ENCODE data around the gene LPIN1.

Gene LPIN1

DNA sequence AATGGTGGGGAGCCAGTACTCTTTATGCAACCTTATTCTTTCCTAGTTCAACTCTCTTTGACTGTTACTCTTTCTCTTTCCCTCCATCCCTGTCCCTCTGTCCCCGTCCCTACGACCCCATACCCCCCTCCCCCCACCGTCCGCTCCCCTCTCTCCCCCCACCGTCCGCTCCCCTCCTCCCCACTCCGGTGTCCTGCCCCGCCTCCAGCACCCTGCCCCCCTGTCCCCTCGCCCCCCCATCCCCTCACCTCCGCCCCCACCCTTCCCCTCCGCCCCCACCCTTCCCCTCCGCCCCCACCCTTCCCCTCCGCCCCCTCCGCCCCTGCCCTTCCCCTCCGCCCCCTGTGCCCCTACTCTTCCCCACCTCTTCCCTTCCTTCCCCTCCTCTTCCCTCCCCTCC lies 128.4 kb downstream of the LPIN1 start:
- no peaks in the 10 kb centered on the region for H3K36me3 ChIP-seq (replicated peaks; ENCODE audit: low read depth, low read length)
- H3K9ac ChIP-seq (ENCODE audit: low read length), result no peak overlapping the region
- H3K4me1 ChIP-seq (ENCODE audit: low read length), result peaks cover 11% of the 10 kb centered on the region
- TF ChIP-seq EZH2phosphoT487 (IDR thresholded peaks at IDR 0.05; ENCODE audit: low read depth), result no peak
- TF ChIP-seq, protein P1, sequence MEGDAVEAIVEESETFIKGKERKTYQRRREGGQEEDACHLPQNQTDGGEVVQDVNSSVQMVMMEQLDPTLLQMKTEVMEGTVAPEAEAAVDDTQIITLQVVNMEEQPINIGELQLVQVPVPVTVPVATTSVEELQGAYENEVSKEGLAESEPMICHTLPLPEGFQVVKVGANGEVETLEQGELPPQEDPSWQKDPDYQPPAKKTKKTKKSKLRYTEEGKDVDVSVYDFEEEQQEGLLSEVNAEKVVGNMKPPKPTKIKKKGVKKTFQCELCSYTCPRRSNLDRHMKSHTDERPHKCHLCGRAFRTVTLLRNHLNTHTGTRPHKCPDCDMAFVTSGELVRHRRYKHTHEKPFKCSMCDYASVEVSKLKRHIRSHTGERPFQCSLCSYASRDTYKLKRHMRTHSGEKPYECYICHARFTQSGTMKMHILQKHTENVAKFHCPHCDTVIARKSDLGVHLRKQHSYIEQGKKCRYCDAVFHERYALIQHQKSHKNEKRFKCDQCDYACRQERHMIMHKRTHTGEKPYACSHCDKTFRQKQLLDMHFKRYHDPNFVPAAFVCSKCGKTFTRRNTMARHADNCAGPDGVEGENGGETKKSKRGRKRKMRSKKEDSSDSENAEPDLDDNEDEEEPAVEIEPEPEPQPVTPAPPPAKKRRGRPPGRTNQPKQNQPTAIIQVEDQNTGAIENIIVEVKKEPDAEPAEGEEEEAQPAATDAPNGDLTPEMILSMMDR (IDR thresholded peaks at IDR 0.05; ENCODE audit: low read depth, low read length), result no peak
- H4K20me1 ChIP-seq (ENCODE audit: insufficient read depth, low read length), result no peaks in the 10 kb centered on the region; the same call in 1 of the 2 replicates
- no peak overlapping the region for H3K4me2 ChIP-seq (ENCODE audit: low read length)
- peaks cover 57% of the 10 kb centered on the region for H3K27me3 ChIP-seq (ENCODE audit: low read depth, low read length)
- H3K4me3 ChIP-seq (ENCODE audit: low read length), result no peak overlapping the region
- H3K9me3 ChIP-seq (ENCODE audit: insufficient read depth, low read length), result no peaks in the 10 kb centered on the region
- H2AFZ ChIP-seq (ENCODE audit: low read depth, low read length), result no peak overlapping the region
- no peaks in the 10 kb centered on the region for H3K79me2 ChIP-seq (ENCODE audit: low read length)
- no peak overlapping the region for H3K27ac ChIP-seq (ENCODE audit: low read length)

DNA sequence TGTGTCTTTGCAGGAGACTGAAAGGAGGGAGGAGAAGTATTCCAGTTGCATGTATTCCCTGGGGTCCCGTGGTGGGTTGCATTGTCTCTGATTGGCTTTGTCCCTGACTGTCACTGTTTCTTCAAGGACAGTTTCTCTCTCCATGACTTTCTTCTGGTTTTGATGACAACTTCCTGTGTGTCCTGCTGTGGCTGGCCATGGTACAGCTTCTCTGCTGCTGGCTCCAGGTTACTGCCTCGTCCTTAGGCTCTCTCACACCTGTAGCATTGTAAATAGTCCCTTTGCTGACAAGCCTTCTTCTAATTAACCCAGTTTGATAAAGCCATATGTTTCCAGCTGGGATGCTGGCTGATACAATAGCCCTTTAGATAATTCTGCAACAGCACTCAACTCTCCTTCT lies 129.0 kb downstream of the LPIN1 start:
- no peak overlapping the region for H3K27ac ChIP-seq (ENCODE audit: low read length)
- H3K9ac ChIP-seq (ENCODE audit: low read length), result no peak overlapping the region
- H3K36me3 ChIP-seq (replicated peaks; ENCODE audit: low read depth, low read length), result no peaks in the 10 kb centered on the region
- no peak for TF ChIP-seq EZH2phosphoT487 (IDR thresholded peaks at IDR 0.05; ENCODE audit: low read depth)
- TF ChIP-seq, protein P1 (IDR thresholded peaks at IDR 0.05; ENCODE audit: low read depth, low read length), result no peak
- H3K4me3 ChIP-seq (ENCODE audit: low read length), result no peak overlapping the region
- no peaks in the 10 kb centered on the region; the same call in 1 of the 2 replicates for H4K20me1 ChIP-seq (ENCODE audit: insufficient read depth, low read length)
- H3K79me2 ChIP-seq (ENCODE audit: low read length), result no peaks in the 10 kb centered on the region
- H2AFZ ChIP-seq (ENCODE audit: low read depth, low read length), result no peak overlapping the region
- no peak overlapping the region for H3K4me2 ChIP-seq (ENCODE audit: low read length)
- H3K27me3 ChIP-seq (ENCODE audit: low read depth, low read length), result peaks cover 51% of the 10 kb centered on the region
- no peaks in the 10 kb centered on the region for H3K9me3 ChIP-seq (ENCODE audit: insufficient read depth, low read length)
- peaks cover 6% of the 10 kb centered on the region for H3K4me1 ChIP-seq (ENCODE audit: low read length)

DNA sequence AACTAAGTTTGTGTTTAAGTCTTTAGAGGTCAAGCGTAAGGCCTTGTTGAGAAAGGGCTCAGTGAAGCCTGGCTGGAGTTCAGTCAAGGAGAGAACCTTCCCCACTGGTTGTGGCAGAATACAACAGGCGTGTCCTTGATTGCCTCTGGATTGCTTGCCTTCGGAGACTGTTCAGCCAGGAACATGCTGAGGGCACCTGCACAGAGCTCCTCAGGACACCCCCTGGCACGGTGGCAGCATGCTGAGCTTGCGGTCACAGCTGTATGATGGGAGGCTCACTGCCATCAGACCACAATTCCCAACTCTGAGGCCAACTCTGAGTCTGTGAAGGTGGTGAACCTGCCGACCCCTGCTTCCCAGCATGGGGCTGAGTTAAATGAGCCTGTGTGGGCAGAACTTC lies 130.0 kb downstream of the LPIN1 start:
- Histone ChIP-seq H3K4me3 (ENCODE audit: low read length) (no peak overlapping the region), H3K9me3 (ENCODE audit: insufficient read depth, low read length) (no peaks in the 10 kb centered on the region), H3K79me2 (ENCODE audit: low read length) (no peaks in the 10 kb centered on the region), H3K9ac (ENCODE audit: low read length) (no peak overlapping the region), H3K4me1 (ENCODE audit: low read length) (no peaks in the 10 kb centered on the region), H2AFZ (ENCODE audit: low read depth, low read length) (no peak overlapping the region), H3K27me3 (ENCODE audit: low read depth, low read length) (peaks cover 44% of the 10 kb centered on the region), H3K36me3 (replicated peaks; ENCODE audit: low read depth, low read length) (no peaks in the 10 kb centered on the region), H3K27ac (ENCODE audit: low read length) (no peak overlapping the region), H4K20me1 (ENCODE audit: insufficient read depth, low read length) (no peaks in the 10 kb centered on the region; the same call in 1 of the 2 replicates), H3K4me2 (ENCODE audit: low read length) (no peak overlapping the region)
- TF ChIP-seq, protein P1 (IDR thresholded peaks at IDR 0.05; ENCODE audit: low read depth, low read length), result no peak
- TF ChIP-seq EZH2phosphoT487 (IDR thresholded peaks at IDR 0.05; ENCODE audit: low read depth), result no peak

DNA sequence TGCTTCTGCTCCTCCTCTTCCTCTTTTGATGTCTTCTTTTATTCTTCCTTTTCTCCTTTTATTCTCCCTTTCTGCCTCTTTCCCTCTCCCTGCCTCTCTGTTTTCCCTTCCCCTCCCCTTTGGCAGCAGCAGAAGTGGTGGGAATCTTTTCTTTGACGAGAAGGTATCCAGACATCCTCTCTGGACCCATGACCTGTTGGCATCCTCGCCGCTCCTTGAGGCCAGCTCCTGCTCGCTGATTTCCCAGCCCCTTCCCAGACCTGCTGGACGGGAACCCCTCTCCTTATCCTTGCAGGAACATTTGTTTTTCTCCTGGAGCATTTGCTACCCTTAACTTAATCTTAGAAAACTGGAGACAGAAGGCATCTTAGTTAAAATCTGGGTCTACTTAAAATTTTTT lies 130.5 kb downstream of the LPIN1 start:
- no peaks in the 10 kb centered on the region for H3K79me2 ChIP-seq (ENCODE audit: low read length)
- no peak overlapping the region for H3K27ac ChIP-seq (ENCODE audit: low read length)
- no peaks in the 10 kb centered on the region for H3K9me3 ChIP-seq (ENCODE audit: insufficient read depth, low read length)
- H2AFZ ChIP-seq (ENCODE audit: low read depth, low read length), result no peak overlapping the region
- no peaks in the 10 kb centered on the region for H3K4me1 ChIP-seq (ENCODE audit: low read length)
- TF ChIP-seq EZH2phosphoT487 (IDR thresholded peaks at IDR 0.05; ENCODE audit: low read depth), result no peak
- TF ChIP-seq, protein P1 (IDR thresholded peaks at IDR 0.05; ENCODE audit: low read depth, low read length), result no peak
- H3K4me3 ChIP-seq (ENCODE audit: low read length), result no peak overlapping the region
- no peaks in the 10 kb centered on the region; the same call in 1 of the 2 replicates for H4K20me1 ChIP-seq (ENCODE audit: insufficient read depth, low read length)
- H3K9ac ChIP-seq (ENCODE audit: low read length), result no peak overlapping the region
- peaks cover 40% of the 10 kb centered on the region for H3K27me3 ChIP-seq (ENCODE audit: low read depth, low read length)
- no peak overlapping the region for H3K4me2 ChIP-seq (ENCODE audit: low read length)
- no peaks in the 10 kb centered on the region for H3K36me3 ChIP-seq (replicated peaks; ENCODE audit: low read depth, low read length)

Measured in OCI-LY3 (cell line).